NB4 (cell line): ENCODE results near the gene TRMT61A.

Source experiments
- POLR2A ChIP-seq: IDR thresholded peaks from 2 replicates; pipeline ENCODE4 v1.6.1; 2011; ENCODE audit warnings: mild to moderate bottlenecking; ENCODE audit not compliant: insufficient read length; ENCODE audit errors: extremely low read depth
- TF ChIP-seq, protein P1 (sequence below): IDR thresholded peaks from one replicate; pipeline ENCODE4 v1.5.1; 2012; ENCODE audit warnings: low read depth, low read length
- TF ChIP-seq, protein P2 (sequence below): IDR thresholded peaks from 2 replicates; pipeline ENCODE4 v1.6.1; 2011; ENCODE audit warnings: low read depth, low read length

DNA sequence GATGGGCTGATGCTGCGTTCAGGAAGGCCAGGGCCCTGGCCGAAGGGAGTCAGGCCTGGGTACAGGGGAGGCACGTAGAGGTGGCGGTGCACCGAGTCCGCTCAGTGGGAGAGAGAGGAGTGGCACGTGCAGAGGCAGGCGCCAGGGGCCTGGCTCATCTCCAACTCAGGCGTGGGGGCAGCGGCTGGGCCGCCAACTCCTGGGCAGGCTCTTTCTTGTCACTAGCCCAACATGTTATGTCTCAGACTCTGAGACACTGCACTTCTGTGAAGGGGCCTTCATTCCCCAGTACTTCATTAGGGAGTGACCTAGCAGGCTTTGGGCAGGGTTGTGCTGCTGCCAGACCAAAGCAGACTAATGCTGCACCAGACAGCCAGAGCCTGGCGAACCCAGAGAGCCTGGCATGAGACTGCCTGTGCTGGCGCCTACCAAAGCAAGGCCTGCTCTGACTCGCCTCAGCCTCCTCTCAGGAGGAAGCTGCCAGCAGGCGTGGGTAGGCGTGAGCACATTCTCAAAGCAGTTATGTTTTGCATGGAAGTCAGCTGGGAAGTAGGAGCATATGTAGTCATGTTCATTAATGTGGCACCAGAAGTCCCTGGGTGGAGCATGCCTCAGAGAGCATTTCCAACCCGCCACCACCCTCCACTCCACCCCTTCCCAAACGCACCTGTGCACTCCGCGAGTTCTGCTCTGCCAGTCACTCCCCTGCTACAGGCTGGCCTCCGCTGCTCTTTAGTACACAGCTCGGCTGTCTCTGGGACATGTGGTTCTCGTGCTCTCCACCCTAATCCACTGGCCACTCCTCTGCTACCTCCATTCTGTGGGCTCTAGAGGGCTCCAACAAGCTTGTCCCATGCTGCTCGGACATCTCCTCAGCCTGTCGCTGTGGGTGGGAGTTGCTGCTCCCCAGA is 16.0 kb upstream of the TRMT61A start:
- TF ChIP-seq, protein P1, sequence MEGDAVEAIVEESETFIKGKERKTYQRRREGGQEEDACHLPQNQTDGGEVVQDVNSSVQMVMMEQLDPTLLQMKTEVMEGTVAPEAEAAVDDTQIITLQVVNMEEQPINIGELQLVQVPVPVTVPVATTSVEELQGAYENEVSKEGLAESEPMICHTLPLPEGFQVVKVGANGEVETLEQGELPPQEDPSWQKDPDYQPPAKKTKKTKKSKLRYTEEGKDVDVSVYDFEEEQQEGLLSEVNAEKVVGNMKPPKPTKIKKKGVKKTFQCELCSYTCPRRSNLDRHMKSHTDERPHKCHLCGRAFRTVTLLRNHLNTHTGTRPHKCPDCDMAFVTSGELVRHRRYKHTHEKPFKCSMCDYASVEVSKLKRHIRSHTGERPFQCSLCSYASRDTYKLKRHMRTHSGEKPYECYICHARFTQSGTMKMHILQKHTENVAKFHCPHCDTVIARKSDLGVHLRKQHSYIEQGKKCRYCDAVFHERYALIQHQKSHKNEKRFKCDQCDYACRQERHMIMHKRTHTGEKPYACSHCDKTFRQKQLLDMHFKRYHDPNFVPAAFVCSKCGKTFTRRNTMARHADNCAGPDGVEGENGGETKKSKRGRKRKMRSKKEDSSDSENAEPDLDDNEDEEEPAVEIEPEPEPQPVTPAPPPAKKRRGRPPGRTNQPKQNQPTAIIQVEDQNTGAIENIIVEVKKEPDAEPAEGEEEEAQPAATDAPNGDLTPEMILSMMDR, result no peak
- no peak for TF ChIP-seq POLR2A
- TF ChIP-seq, protein P2, sequence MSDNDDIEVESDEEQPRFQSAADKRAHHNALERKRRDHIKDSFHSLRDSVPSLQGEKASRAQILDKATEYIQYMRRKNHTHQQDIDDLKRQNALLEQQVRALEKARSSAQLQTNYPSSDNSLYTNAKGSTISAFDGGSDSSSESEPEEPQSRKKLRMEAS, result no peak
